Activated T-helper 2 cell treated with anti-CD3 and anti-CD28 coated beads, Interferon-gamma antibody, Interleukin-2, Interleukin-4, amounts not matched to agents 10 μg/mL and 5 μg/mL and 100 μg/mL, durations not matched to agents 14 hours and 24 hours and 36 hours (primary cell): ENCODE data around the gene NR2C2. TPM values are rescaled to one million over a fixed set of nuclear protein-coding genes. Genes with fewer than 3 reads are reported as not detected.

Experiments
- DNase-seq: peaks from one replicate; pipeline ENCODE4 v3.0.0; 2021; ENCODE audit warnings: low spot score
- H3K27ac Mint-ChIP-seq: one replicate; pipeline ENCODE4 v1.8.0; 2021; ENCODE audit warnings: mixed read lengths
- H3K27me3 Mint-ChIP-seq: one replicate; pipeline ENCODE4 v1.8.0; 2021; ENCODE audit warnings: low read depth, mixed read lengths
- H3K36me3 Mint-ChIP-seq: one replicate; pipeline ENCODE4 v1.8.0; 2021; ENCODE audit warnings: low read depth, mixed read lengths
- H3K4me1 Mint-ChIP-seq: one replicate; pipeline ENCODE4 v1.8.0; 2021; ENCODE audit warnings: low read depth, mixed read lengths
- H3K4me3 Mint-ChIP-seq: one replicate; pipeline ENCODE4 v1.8.0; 2021; ENCODE audit warnings: low read depth, mild to moderate bottlenecking, moderate library complexity, mixed read lengths
- H3K9me3 Mint-ChIP-seq: one replicate; pipeline ENCODE4 v1.8.0; 2021; ENCODE audit warnings: mixed read lengths
- intact Hi-C: fragments of 100-400 bp; cut with micrococcal nuclease; formaldehyde crosslinking; loops from one replicate; pipeline ENCODE4 v1.15.1; 2023
- total RNA-seq: library from RNA; stranded (reverse); gene quantifications from 2 replicates; pipeline ENCODE4 v1.2.3, GENCODE V29; 2022

Gene NR2C2
- total RNA-seq, 1 donor from 2014 or later = 48.3 TPM

- no peaks in the 10 kb centered on the region for H3K9me3 Mint-ChIP-seq
- H3K27ac Mint-ChIP-seq = no peak overlapping the region
- no peaks in the 10 kb centered on the region for H3K36me3 Mint-ChIP-seq
- no peak overlapping the region for H3K4me3 Mint-ChIP-seq
- no peaks in the 10 kb centered on the region for H3K4me1 Mint-ChIP-seq
- no peak for DNase-seq
- no peaks in the 10 kb centered on the region for H3K27me3 Mint-ChIP-seq
- intact Hi-C loops = no loop called here
Measured at GRCh38 chr3:14913071-14913925, 34.1 kb upstream of the NR2C2 start.

- Mint-ChIP-seq H3K27ac (no peak overlapping the region), H3K36me3 (no peaks in the 10 kb centered on the region)
- intact Hi-C loops = no loop called here
Measured at GRCh38 chr3:14913926-14914778, 33.2 kb upstream of the NR2C2 start.

GRCh38 chr3:14914779-14915117 is 32.6 kb upstream of the NR2C2 start:
- DNase-seq = no peak
- Mint-ChIP-seq H3K4me1 (no peaks in the 10 kb centered on the region), H3K4me3 (no peak overlapping the region), H3K36me3 (no peaks in the 10 kb centered on the region), H3K27me3 (no peaks in the 10 kb centered on the region), H3K27ac (no peak overlapping the region), H3K9me3 (no peaks in the 10 kb centered on the region)
- intact Hi-C loops = no loop called here

More at GRCh38 chr3:14913926-14914778, 33.2 kb upstream of the NR2C2 start:
- no peaks in the 10 kb centered on the region for H3K4me1 Mint-ChIP-seq
- no peaks in the 10 kb centered on the region for H3K9me3 Mint-ChIP-seq
- H3K27me3 Mint-ChIP-seq = no peaks in the 10 kb centered on the region
- H3K4me3 Mint-ChIP-seq = no peak overlapping the region
- no peak for DNase-seq

GRCh38 chr3:14915636-14916222 is 31.7 kb upstream of the NR2C2 start:
- Mint-ChIP-seq H3K9me3 (no peaks in the 10 kb centered on the region), H3K4me1 (no peaks in the 10 kb centered on the region), H3K27me3 (no peaks in the 10 kb centered on the region), H3K4me3 (no peak overlapping the region), H3K27ac (no peak overlapping the region), H3K36me3 (no peaks in the 10 kb centered on the region)
- DNase-seq = no peak
- intact Hi-C loops = no loop called here

GRCh38 chr3:14918356-14918860 is 29.0 kb upstream of the NR2C2 start:
- no peak overlapping the region for H3K27ac Mint-ChIP-seq
- no peak overlapping the region for H3K4me3 Mint-ChIP-seq
- no peak for DNase-seq
- no peaks in the 10 kb centered on the region for H3K9me3 Mint-ChIP-seq
- intact Hi-C loops = no loop called here
- no peaks in the 10 kb centered on the region for H3K36me3 Mint-ChIP-seq
- no peaks in the 10 kb centered on the region for H3K4me1 Mint-ChIP-seq
- H3K27me3 Mint-ChIP-seq = no peaks in the 10 kb centered on the region

- no peaks in the 10 kb centered on the region for H3K4me1 Mint-ChIP-seq
- no peaks in the 10 kb centered on the region for H3K36me3 Mint-ChIP-seq
- no peak overlapping the region for H3K27ac Mint-ChIP-seq
- no peak for DNase-seq
- intact Hi-C loops = loop anchor here (2.0 to 5.0 kb wide), 3 partner anchors 130 to 658 kb away; no protein-coding TSS in a partner anchor
- H3K9me3 Mint-ChIP-seq = no peaks in the 10 kb centered on the region
- H3K4me3 Mint-ChIP-seq = no peak overlapping the region
- H3K27me3 Mint-ChIP-seq = no peaks in the 10 kb centered on the region
Measured at GRCh38 chr3:14920536-14920935, 26.8 kb upstream of the NR2C2 start.

- Mint-ChIP-seq H3K4me1 (no peaks in the 10 kb centered on the region), H3K4me3 (no peak overlapping the region), H3K9me3 (no peaks in the 10 kb centered on the region), H3K36me3 (no peaks in the 10 kb centered on the region), H3K27me3 (no peaks in the 10 kb centered on the region), H3K27ac (no peak overlapping the region)
- intact Hi-C loops = loop anchor here (1.0 to 5.0 kb wide), 4 partner anchors 130 to 659 kb away; no protein-coding TSS in a partner anchor
- peak; percentile 67 for DNase-seq
Measured at GRCh38 chr3:14921034-14921616, 26.3 kb upstream of the NR2C2 start.

- Mint-ChIP-seq H3K4me1 (no peaks in the 10 kb centered on the region), H3K4me3 (no peak overlapping the region), H3K27me3 (no peaks in the 10 kb centered on the region), H3K27ac (no peak overlapping the region), H3K36me3 (no peaks in the 10 kb centered on the region), H3K9me3 (no peaks in the 10 kb centered on the region)
- intact Hi-C loops = loop anchor here (1.0 to 5.0 kb wide), 4 partner anchors 131 to 660 kb away; no protein-coding TSS in a partner anchor
- no peak for DNase-seq
Measured at GRCh38 chr3:14921811-14922705, 25.3 kb upstream of the NR2C2 start.

- no peaks in the 10 kb centered on the region for H3K27me3 Mint-ChIP-seq
- H3K9me3 Mint-ChIP-seq = no peaks in the 10 kb centered on the region
- intact Hi-C loops = loop anchor here (5.0 kb wide), 1 partner anchor 661 kb away; no protein-coding TSS in a partner anchor
- no peaks in the 10 kb centered on the region for H3K36me3 Mint-ChIP-seq
- no peaks in the 10 kb centered on the region for H3K4me1 Mint-ChIP-seq
- DNase-seq = no peak
- no peak overlapping the region for H3K4me3 Mint-ChIP-seq
- H3K27ac Mint-ChIP-seq = no peak overlapping the region
Measured at GRCh38 chr3:14922863-14923262, 24.5 kb upstream of the NR2C2 start.

GRCh38 chr3:14923476-14923875 is 23.9 kb upstream of the NR2C2 start:
- Mint-ChIP-seq H3K27ac (no peak overlapping the region), H3K9me3 (no peaks in the 10 kb centered on the region), H3K4me1 (no peaks in the 10 kb centered on the region), H3K27me3 (no peaks in the 10 kb centered on the region), H3K36me3 (no peaks in the 10 kb centered on the region), H3K4me3 (no peak overlapping the region)
- intact Hi-C loops = loop anchor here (5.0 kb wide), 1 partner anchor 661 kb away; no protein-coding TSS in a partner anchor
- DNase-seq = no peak

- no peak overlapping the region for H3K27ac Mint-ChIP-seq
- intact Hi-C loops = no loop called here
- DNase-seq = no peak
- H3K36me3 Mint-ChIP-seq = no peaks in the 10 kb centered on the region
- peaks cover 9% of the 10 kb centered on the region for H3K27me3 Mint-ChIP-seq
- H3K4me3 Mint-ChIP-seq = no peak overlapping the region
- no peaks in the 10 kb centered on the region for H3K4me1 Mint-ChIP-seq
- no peaks in the 10 kb centered on the region for H3K9me3 Mint-ChIP-seq
Measured at GRCh38 chr3:14925729-14926591, 21.4 kb upstream of the NR2C2 start.
